Activated CD4-positive, alpha-beta T cell treated with anti-CD3 and anti-CD28 coated beads, Interleukin-2, amount 50 U/mL, for 4 hours (primary cell): Measurements from ENCODE around the gene NRTN.
"Not testable (repeated sequence)": the region's sequence is repeated elsewhere in the genome, so short reads cannot be mapped to it uniquely, and the experiment has no call there.

Experiments used
- DNase-seq, 2 experiments: peaks; one replicate each; pipeline ENCODE4 v3.0.0-alpha.2; 2020

NRTN gene

DNA sequence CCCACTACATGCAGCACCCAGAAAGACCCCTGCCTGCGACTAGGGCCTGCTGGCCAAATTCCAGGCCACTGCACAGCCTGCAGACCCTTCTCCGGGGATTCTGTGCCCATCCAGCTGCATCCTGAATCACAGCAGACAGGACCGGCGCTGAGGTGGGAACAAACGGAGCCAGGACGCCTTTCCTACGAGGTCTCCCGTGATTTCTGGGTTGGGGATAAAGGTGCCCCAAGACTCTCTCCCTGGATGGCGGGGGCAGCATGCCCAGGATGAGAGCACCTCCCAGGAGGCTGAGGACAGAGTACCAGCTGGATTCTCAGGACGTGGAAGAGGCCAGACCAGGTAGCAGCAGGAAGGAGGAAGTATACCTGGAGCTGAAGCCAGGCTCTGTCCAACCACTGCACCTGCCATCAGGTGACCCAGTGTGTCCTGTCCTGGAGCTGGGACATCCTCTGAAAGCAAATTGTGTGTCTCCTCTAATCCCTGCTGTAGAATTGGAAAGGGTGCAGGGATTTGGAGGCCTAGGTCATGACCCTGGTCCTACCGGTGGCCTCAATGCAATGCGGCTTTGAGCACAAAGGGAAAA lies 68.8 kb downstream of the NRTN start:
- no peak for DNase-seq

DNA sequence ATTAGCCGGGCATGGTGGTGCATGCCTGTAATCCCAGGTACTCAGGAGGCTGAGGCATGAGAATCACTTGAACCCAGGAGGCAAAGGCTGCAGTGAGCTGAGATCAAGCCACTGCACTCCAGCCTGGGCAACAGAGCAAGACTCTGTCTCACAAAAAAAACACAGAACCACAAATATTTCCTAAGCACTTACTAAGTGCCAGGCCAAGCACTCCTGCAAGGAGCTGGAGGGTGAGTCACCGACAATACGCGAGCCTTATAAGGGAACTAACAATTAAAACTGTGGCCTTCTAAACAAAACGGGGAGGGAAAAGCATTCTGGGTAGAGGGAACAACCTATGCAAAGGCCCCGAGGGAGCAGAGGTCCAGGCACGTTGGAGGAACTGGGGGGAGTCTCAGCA lies 69.6 kb downstream of the NRTN start:
- not testable (repeated sequence) for DNase-seq

DNA sequence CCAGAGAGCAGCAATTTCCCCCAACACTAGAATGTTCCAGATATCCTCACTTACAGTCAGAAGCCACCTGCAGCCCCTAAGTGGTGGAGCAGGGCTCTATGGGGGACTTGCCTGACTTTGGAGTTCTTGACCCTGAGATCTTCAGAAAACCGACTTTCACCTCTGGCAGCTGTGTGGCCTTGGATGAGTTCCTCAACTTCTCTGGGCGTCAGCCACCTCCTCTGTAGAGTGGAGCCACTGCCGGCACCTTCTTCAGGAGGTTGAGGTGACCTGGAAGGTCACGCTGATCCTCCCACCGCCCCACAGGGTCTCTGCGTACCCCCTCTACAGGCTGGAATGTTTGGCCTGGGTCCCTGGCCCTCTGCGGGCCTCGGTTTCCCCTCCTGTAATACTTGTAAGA lies 72.6 kb downstream of the NRTN start:
- no peak for DNase-seq

DNA sequence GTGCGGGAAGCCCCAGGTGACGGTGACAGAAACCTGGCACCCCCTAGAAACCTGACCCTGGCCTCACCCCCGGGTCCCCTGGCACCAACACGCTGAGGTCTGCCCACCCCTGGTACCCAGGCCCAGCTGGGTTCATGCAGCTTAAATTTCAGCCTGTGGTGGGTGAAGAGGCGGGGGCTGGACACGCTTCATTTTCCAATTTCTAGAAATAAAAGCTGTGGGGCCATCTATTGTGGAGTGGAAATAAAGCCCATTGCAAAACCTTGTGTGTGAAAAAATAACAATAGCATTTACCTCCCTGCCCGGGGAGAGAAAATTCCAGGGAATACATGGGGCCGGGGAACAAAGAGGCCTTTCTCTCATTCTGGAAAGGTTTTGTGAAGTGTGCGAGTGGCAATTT lies 73.0 kb downstream of the NRTN start:
- no peak for DNase-seq
